BLaER1 treated with 17β-estradiol and CSF1 and Interleukin-3, amounts not matched to agents 10 nM and 100 nM (cell line): ENCODE measurements around the gene TTC1.
"Not testable (repeated sequence)": the region's sequence is repeated elsewhere in the genome, so short reads cannot be mapped to it uniquely, and the experiment has no call there.

ENCODE experiments used
- H3K27ac ChIP-seq, 11 experiments: shearing (Covaris generic); formaldehyde crosslinking; 2 replicates each; pipeline ENCODE4 v1.8.1; 2022
- H3K27me3 ChIP-seq, 11 experiments: shearing (Covaris generic); formaldehyde crosslinking; 2 replicates each; pipeline ENCODE4 v1.8.1; 2022
- H3K36me3 ChIP-seq, 11 experiments: shearing (Covaris generic); formaldehyde crosslinking; 2 replicates each; pipeline ENCODE4 v1.8.1; 2022
- H3K4me1 ChIP-seq, 10 experiments: shearing (Covaris generic); formaldehyde crosslinking; 2 replicates each; pipeline ENCODE4 v1.8.1; 2022
- H3K4me2 ChIP-seq, 11 experiments: shearing (Covaris generic); formaldehyde crosslinking; 2 replicates each; pipeline ENCODE4 v1.8.1; 2022
- H3K4me3 ChIP-seq, 10 experiments: shearing (Covaris generic); formaldehyde crosslinking; 2 replicates each; pipeline ENCODE4 v1.8.1; 2022
- H3K9ac ChIP-seq, 11 experiments: shearing (Covaris generic); formaldehyde crosslinking; 2 replicates each; pipeline ENCODE4 v1.8.1; 2022
- H3K9me3 ChIP-seq, 11 experiments: shearing (Covaris generic); formaldehyde crosslinking; replicated peaks in 1 of 11; 2 replicates each; pipeline ENCODE4 v1.8.1; 2022
- H4K20me1 ChIP-seq, 11 experiments: shearing (Covaris generic); formaldehyde crosslinking; 2 replicates each; pipeline ENCODE4 v1.8.1; 2022
- Cebpa-rat ChIP-seq, 11 experiments: shearing (Covaris generic); IDR thresholded peaks; 2 replicates each; pipeline ENCODE4 v1.8.1; 2022

Gene TTC1

GRCh38 chr5:160011471-160011870 lies 2.5 kb downstream of the TTC1 start:
- Histone ChIP-seq H3K36me3 (peaks cover 43 to 61% (median 57%) of the 10 kb centered on the region in 11 experiments), H3K9me3 (no peaks in the 10 kb centered on the region), H4K20me1 (peaks cover 6 to 43% (median 12%) of the 10 kb centered on the region in 11 experiments; a peak in 11 of 22 replicates), H3K9ac (peak overlapping the region in 5 of 11 experiments; percentile 4 to 90 (median 82); a peak in 5 of 22 replicates), H3K27ac (no peak overlapping the region), H3K27me3 (no peaks in the 10 kb centered on the region), H3K4me1 (peaks cover 18 to 28% (median 22%) of the 10 kb centered on the region in 10 experiments), H3K4me2 (peak overlapping the region in 10 of 11 experiments; percentile 81 to 99 (median 92); a peak in 19 of 22 replicates), H3K4me3 (peak overlapping the region in 2 of 10 experiments; percentile 80 to 85; a peak in 1 of 20 replicates)
- TF ChIP-seq Cebpa-rat (IDR thresholded peaks at IDR 0.05) = no peak

DNA sequence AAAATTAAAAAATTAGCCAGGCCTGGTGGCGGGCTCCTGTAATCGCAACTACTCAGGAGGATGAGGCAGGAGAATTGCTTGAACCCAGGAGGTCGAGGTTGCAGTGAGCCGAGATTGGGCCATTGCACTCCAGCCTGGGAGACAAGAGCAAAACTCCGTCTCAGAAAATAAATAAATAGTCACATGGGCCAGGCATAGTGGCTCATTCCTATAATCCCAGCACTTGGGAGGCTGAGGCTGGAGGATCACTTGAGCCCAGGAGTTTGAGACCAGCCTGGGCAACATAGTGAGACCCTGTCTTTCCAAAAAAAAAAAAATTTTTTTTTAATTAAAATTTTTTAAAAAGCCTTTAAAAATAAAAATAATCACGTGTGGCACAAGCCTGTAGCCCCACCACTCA lies 5.3 kb downstream of the TTC1 start:
- H3K27me3 ChIP-seq, H3K27ac ChIP-seq, H3K4me3 ChIP-seq, H3K9ac ChIP-seq, H3K4me2 ChIP-seq, H3K9me3 ChIP-seq: not testable (repeated sequence)
- peaks cover 15 to 28% (median 22%) of the 10 kb centered on the region in 10 experiments for H3K4me1 ChIP-seq
- H4K20me1 ChIP-seq = peaks cover 14 to 66% (median 32%) of the 10 kb centered on the region in 11 experiments; a peak in 14 of 22 replicates
- H3K36me3 ChIP-seq = peaks cover 51 to 88% (median 80%) of the 10 kb centered on the region in 11 experiments

DNA sequence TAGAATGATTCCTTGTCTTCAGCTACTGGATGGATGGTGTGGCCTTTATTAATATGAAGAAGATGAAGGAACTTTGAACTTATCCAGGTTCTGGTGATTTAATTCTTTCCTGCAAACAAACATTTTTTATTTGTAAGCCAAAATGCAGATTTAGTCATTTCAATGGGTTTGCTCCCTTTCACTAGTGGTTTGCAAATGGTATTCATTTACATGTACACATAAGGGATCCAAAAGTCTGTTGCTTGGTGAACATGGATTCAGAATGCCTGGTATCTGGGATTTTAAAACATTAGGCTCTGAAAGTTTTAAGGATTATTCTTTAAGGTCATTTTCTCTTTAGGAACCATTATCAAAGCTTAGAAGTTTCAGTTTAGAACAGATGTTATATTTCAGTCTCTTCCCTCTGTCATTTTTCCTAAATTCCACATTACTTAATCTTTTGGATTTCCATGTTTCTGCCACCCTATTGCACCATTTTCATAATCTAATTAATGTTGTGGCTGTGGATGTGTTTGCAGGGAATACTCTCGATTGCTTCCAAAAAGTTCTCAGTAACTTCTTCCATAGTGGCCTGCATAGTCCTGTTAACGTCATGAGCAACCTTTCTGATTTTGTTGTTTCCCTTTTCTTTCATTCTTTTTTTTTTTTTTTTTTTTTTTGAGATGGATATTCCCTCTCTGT lies 10.1 kb downstream of the TTC1 start:
- peaks cover 35 to 87% (median 72%) of the 10 kb centered on the region in 11 experiments for H3K36me3 ChIP-seq

GRCh38 chr5:160020266-160020770 lies 11.4 kb downstream of the TTC1 start:
- no peak overlapping the region for H3K4me3 ChIP-seq
- H3K27ac ChIP-seq = no peak overlapping the region
- peaks cover 33 to 87% (median 70%) of the 10 kb centered on the region in 11 experiments for H3K36me3 ChIP-seq
- H3K4me1 ChIP-seq = peaks cover 0 to 31% (median 12%) of the 10 kb centered on the region in 10 experiments; a peak in 12 of 20 replicates
- peaks cover 9 to 83% (median 47%) of the 10 kb centered on the region in 11 experiments; a peak in 16 of 22 replicates for H4K20me1 ChIP-seq
- H3K4me2 ChIP-seq = no peak overlapping the region
- no peaks in the 10 kb centered on the region for H3K27me3 ChIP-seq
- TF ChIP-seq Cebpa-rat (IDR thresholded peaks at IDR 0.05) = no peak
- 0 out of 22 replicates have a peak overlapping the region, but pooled peaks of 1 of the 11 experiments have one; percentile 5 for H3K9ac ChIP-seq
- H3K9me3 ChIP-seq = no peaks in the 10 kb centered on the region

More for the DNA sequence above, 10.1 kb downstream of the TTC1 start:
- Histone ChIP-seq H3K9me3 (no peaks in the 10 kb centered on the region), H3K4me2 (no peak overlapping the region), H4K20me1 (peaks cover 7 to 82% (median 49%) of the 10 kb centered on the region in 11 experiments; a peak in 16 of 22 replicates), H3K4me1 (peaks cover 0 to 25% (median 12%) of the 10 kb centered on the region in 10 experiments; a peak in 12 of 20 replicates), H3K4me3 (no peak overlapping the region), H3K27ac (no peak overlapping the region), H3K9ac (no peak overlapping the region), H3K27me3 (no peaks in the 10 kb centered on the region)
- TF ChIP-seq Cebpa-rat (IDR thresholded peaks at IDR 0.05) = no peak

- H3K4me2 ChIP-seq = no peak overlapping the region
- peaks cover 32 to 87% (median 70%) of the 10 kb centered on the region in 11 experiments for H3K36me3 ChIP-seq
Measured at GRCh38 chr5:160020964-160021363, 12.0 kb downstream of the TTC1 start.

GRCh38 chr5:160021831-160022446 lies 13.0 kb downstream of the TTC1 start:
- Histone ChIP-seq H4K20me1 (peaks cover 10 to 84% (median 39%) of the 10 kb centered on the region in 11 experiments; a peak in 15 of 22 replicates), H3K36me3 (peaks cover 30 to 87% (median 68%) of the 10 kb centered on the region in 11 experiments)

More at GRCh38 chr5:160020964-160021363, 12.0 kb downstream of the TTC1 start:
- H3K27me3 ChIP-seq = no peaks in the 10 kb centered on the region
- H3K27ac ChIP-seq = no peak overlapping the region
- H3K9ac ChIP-seq = no peak overlapping the region
- H3K4me3 ChIP-seq = no peak overlapping the region
- no peak for TF ChIP-seq Cebpa-rat (IDR thresholded peaks at IDR 0.05)
- peaks cover 10 to 83% (median 41%) of the 10 kb centered on the region in 11 experiments; a peak in 15 of 22 replicates for H4K20me1 ChIP-seq
- H3K4me1 ChIP-seq = peaks cover 0 to 31% (median 12%) of the 10 kb centered on the region in 10 experiments; a peak in 12 of 20 replicates
- no peaks in the 10 kb centered on the region for H3K9me3 ChIP-seq

GRCh38 chr5:160023007-160023907 lies 14.3 kb downstream of the TTC1 start:
- Histone ChIP-seq H3K4me3 (no peak overlapping the region), H3K4me1 (peaks cover 0 to 47% (median 12%) of the 10 kb centered on the region in 10 experiments; a peak in 12 of 20 replicates), H3K36me3 (peaks cover 35 to 87% (median 67%) of the 10 kb centered on the region in 11 experiments), H3K4me2 (peak overlapping the region in 3 of 11 experiments; percentile 20 to 58 (median 30); a peak in 5 of 22 replicates), H3K9ac (no peak overlapping the region), H4K20me1 (peaks cover 7 to 82% (median 29%) of the 10 kb centered on the region in 11 experiments; a peak in 15 of 22 replicates), H3K27me3 (no peaks in the 10 kb centered on the region), H3K27ac (no peak overlapping the region), H3K9me3 (no peaks in the 10 kb centered on the region)
- peak in 4 of 11 experiments; percentile 18 to 52 (median 46); a peak in 5 of 22 replicates for TF ChIP-seq Cebpa-rat (IDR thresholded peaks at IDR 0.05)

More at GRCh38 chr5:160021831-160022446, 13.0 kb downstream of the TTC1 start:
- no peak overlapping the region for H3K9ac ChIP-seq
- H3K4me1 ChIP-seq = peaks cover 0 to 38% (median 12%) of the 10 kb centered on the region in 10 experiments; a peak in 12 of 20 replicates
- H3K9me3 ChIP-seq = no peaks in the 10 kb centered on the region
- no peak overlapping the region for H3K4me3 ChIP-seq
- H3K27me3 ChIP-seq = no peaks in the 10 kb centered on the region
- no peak overlapping the region for H3K4me2 ChIP-seq
- no peak for TF ChIP-seq Cebpa-rat (IDR thresholded peaks at IDR 0.05)
- no peak overlapping the region for H3K27ac ChIP-seq
